Kidney epithelial cell (primary cell): ENCODE results near the gene TTLL5. TPM values are rescaled to one million over a fixed set of nuclear protein-coding genes. Genes with fewer than 3 reads are reported as not detected.

Source experiments
- DNase-seq: peaks from one replicate; pipeline ENCODE4 v3.0.0-alpha.2; 2010; ENCODE audit warnings: low read depth
- H3K27me3 ChIP-seq: 2 replicates; pipeline ENCODE4 v1.6.0; 2011; ENCODE audit warnings: low read length; ENCODE audit not compliant: control insufficient read depth, insufficient read depth
- H3K36me3 ChIP-seq: 2 replicates; pipeline ENCODE4 v1.5.1; 2011; ENCODE audit warnings: low read length; ENCODE audit not compliant: control insufficient read depth, insufficient read depth
- H3K4me3 ChIP-seq: 2 replicates; pipeline ENCODE4 v1.5.1; 2011; ENCODE audit warnings: low read depth, mild to moderate bottlenecking, control low read depth, low read length
- CTCF ChIP-seq: IDR thresholded peaks from 2 replicates; pipeline ENCODE4 v1.5.1; 2011; ENCODE audit warnings: mild to moderate bottlenecking, moderate library complexity, low read length, control low read depth, inconsistent platforms; ENCODE audit not compliant: insufficient read depth, poor library complexity, severe bottlenecking
- total RNA-seq: library from RNA; depleted of rRNA; stranded (reverse); fragments of >200 nt; gene quantifications from 2 replicates; pipeline ENCODE4 v1.2.3, GENCODE V29; 2015

Gene TTLL5
- total RNA-seq, 1 donor from 2014 or later = 24.7 TPM

DNA sequence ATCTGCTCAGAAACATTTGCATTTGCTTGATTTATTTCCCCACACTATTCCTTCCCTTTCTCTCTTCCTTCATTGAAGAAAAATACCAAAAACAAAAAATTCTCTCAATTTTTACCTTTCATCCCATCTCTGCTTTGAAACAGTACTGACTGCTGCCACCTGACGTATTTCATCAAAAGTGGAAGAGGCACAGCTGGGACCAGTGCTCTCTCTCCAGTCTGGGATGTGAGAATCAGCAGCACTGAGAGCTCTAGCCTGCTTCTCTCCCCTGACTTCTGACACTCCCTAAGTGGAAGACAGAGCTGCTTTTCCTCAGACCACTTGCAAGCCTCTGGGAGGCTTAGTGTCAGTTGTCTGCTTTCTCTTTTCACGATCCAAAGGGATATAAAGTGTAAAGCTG lies 36.9 kb downstream of the TTLL5 start:
- no peaks in the 10 kb centered on the region for H3K27me3 ChIP-seq
- no peak for TF ChIP-seq CTCF
- peaks cover 2% of the 10 kb centered on the region for H3K36me3 ChIP-seq
- H3K4me3 ChIP-seq = no peak overlapping the region
- no peak for DNase-seq

DNA sequence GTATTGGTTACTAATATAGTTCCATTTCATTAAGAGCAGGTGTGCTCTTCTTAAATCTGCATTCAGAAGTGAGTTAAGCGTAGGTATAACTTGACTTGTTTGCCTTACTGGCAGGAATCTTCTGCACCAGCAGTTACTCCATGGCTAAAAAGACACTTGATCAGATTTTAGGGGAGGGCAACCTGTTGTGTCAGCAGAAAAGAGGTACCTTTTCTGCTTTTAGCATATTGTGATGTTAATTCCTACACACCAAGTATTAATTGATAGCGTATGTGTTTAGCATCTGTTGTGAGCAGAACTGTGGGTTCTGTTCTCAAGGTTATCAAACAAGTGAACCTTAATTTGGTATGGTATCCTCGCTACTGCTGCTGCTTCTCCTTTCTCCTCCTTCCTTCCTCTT lies 38.3 kb downstream of the TTLL5 start:
- peaks cover 2% of the 10 kb centered on the region for H3K36me3 ChIP-seq
- TF ChIP-seq CTCF = no peak
- H3K4me3 ChIP-seq = no peak overlapping the region
- DNase-seq = no peak
- no peaks in the 10 kb centered on the region for H3K27me3 ChIP-seq

DNA sequence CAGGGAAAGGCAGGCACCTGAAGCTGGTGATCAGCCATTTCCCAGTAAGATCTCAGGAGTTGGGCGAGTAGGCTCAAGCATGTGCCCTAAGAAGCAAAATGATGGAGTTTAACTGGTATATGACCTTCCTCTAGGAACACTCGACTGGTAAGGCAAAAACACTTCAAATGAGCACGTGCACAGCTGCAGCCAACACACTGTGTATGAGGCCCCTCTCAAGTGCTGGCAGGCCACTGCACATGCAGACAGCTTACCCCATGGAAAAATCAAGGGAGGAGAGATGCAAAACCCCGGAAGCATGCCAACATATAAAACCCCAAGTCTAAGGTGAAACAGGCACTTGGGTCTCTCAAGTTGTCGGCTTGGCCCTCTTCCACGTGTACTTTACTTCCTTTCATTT lies 39.2 kb downstream of the TTLL5 start:
- no peak overlapping the region for H3K4me3 ChIP-seq
- DNase-seq = no peak
- no peaks in the 10 kb centered on the region for H3K27me3 ChIP-seq
- peaks cover 2% of the 10 kb centered on the region for H3K36me3 ChIP-seq
- TF ChIP-seq CTCF = no peak

- DNase-seq = no peak
These were observed 41.1 kb downstream of the TTLL5 start for GRCh38 chr14:75702122-75702521.

GRCh38 chr14:75702616-75703261 lies 41.7 kb downstream of the TTLL5 start:
- no peak overlapping the region for H3K4me3 ChIP-seq
- peaks cover 2% of the 10 kb centered on the region for H3K36me3 ChIP-seq
- no peak for DNase-seq
- H3K27me3 ChIP-seq = no peaks in the 10 kb centered on the region
- no peak for TF ChIP-seq CTCF

More at GRCh38 chr14:75702122-75702521, 41.1 kb downstream of the TTLL5 start:
- Histone ChIP-seq H3K27me3 (no peaks in the 10 kb centered on the region), H3K4me3 (no peak overlapping the region), H3K36me3 (peaks cover 2% of the 10 kb centered on the region)
- TF ChIP-seq CTCF = no peak

DNA sequence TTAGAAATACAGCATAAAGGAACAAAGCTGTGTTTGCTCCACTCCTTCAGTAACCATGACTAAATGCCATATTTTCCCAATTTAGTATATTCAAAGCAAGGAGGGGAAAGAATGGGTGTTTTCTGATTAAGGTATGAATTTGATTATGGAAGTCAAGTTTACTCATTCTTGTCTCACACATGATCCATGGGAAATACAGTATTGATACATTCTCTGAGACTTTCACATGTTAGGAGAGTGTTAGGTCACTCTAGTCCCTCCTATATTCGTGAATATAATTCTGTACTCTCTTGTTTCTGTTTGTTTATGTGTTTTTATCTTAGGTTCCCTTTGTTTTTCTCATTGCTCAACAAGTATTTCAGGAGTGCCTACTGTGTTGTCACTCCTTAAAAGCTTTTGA lies 42.4 kb downstream of the TTLL5 start:
- H3K36me3 ChIP-seq = peaks cover 2% of the 10 kb centered on the region
- H3K27me3 ChIP-seq = no peaks in the 10 kb centered on the region
- no peak overlapping the region for H3K4me3 ChIP-seq
- TF ChIP-seq CTCF = no peak
- DNase-seq = no peak
